Retina (tissue), 1 donor: ENCODE results near the gene EEPD1.
"Not testable (repeated sequence)": the region's sequence is repeated elsewhere in the genome, so short reads cannot be mapped to it uniquely, and the experiment has no call there.

Source experiments
- DNase-seq: peaks from one replicate; pipeline ENCODE4 v3.0.0-alpha.2; 2016

The EEPD1 gene

GRCh38 chr7:36304099-36304425 is 151.0 kb downstream of the EEPD1 start:
- DNase-seq = no peak

DNA sequence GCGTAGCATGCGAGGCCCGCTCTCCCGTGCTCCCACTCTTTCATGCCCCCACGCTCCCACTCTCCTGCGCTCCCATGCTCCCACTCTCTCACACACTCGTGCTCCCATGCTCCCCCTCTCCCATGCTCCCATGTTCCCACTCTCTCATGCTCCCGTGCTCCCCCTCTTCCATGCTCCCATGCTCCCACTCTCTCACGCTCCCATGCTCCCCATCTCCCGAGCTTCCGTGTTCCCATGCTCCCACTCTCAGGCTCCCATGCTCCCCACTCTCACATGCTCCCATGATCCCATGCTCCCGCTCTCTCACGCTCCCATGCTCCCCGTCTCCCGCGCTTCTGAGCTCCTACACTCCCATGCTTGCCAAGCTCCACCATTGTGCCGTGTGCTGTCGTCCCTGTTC is 152.2 kb downstream of the EEPD1 start:
- no peak for DNase-seq

DNA sequence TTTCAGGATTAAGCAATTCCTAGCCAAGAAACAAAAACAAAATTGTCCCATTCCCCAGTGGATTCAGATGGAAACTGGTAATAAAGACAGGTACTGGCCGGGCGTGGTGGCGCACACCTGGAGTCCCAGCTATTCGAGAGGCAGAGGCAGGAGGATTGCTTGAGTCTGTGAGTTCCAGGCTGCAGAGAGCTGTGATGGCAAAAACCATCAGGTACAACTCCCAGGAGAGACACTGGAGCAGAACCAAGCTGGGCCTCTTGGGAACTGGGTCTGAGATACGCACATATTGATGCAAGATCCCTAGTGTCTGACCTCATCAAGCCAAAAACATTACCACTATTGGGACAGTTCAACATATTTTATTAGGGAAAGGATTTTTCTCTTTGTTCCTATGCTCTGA is 152.6 kb downstream of the EEPD1 start:
- no peak for DNase-seq

GRCh38 chr7:36306222-36306621 is 153.2 kb downstream of the EEPD1 start:
- no peak for DNase-seq

DNA sequence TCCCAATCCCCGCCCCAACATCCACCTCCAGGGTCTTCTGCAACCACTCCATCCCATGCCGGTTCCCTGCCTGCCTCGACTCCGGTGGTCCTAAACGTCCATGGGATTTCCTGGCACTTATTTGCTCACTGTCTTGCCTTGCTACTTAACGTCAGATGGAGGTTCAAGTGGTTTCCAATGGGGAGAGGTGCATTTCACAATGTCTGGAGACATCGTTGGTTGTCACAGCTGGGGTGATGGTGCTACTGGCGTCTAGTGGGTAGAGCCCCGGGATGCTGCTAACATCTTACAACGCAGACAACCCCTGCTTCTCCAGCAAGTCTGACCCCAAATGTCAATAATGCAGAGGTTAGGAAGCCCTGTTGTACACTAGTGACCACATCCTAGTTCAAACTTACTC is 153.7 kb downstream of the EEPD1 start:
- DNase-seq = no peak

GRCh38 chr7:36308031-36308430 is 155.0 kb downstream of the EEPD1 start:
- DNase-seq = no peak

DNA sequence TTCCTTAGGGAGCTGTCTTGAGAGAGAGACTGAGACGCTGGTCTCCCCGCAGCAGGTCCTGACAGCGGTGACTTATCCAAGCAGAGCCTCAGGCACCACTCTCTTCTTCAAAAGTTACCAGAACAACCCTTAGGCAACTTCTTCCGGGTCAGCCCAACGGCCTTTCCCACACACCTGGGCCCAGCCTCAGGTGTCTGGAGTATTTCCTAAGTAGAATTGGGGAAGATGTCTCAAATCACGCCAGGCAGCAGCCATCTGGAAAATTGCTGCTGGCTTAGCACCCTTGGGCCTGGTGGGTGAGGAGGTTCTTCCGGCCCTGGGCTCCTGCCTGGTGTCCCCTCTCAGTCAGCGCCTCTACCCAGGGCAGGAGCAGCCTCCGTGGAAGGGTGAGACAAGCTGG is 156.2 kb downstream of the EEPD1 start:
- no peak for DNase-seq

- DNase-seq = no peak
These were observed 156.7 kb downstream of the EEPD1 start for GRCh38 chr7:36309716-36310115.

GRCh38 chr7:36310897-36311296 is 157.8 kb downstream of the EEPD1 start:
- DNase-seq = no peak

GRCh38 chr7:36311539-36311938 is 158.5 kb downstream of the EEPD1 start:
- no peak for DNase-seq

DNA sequence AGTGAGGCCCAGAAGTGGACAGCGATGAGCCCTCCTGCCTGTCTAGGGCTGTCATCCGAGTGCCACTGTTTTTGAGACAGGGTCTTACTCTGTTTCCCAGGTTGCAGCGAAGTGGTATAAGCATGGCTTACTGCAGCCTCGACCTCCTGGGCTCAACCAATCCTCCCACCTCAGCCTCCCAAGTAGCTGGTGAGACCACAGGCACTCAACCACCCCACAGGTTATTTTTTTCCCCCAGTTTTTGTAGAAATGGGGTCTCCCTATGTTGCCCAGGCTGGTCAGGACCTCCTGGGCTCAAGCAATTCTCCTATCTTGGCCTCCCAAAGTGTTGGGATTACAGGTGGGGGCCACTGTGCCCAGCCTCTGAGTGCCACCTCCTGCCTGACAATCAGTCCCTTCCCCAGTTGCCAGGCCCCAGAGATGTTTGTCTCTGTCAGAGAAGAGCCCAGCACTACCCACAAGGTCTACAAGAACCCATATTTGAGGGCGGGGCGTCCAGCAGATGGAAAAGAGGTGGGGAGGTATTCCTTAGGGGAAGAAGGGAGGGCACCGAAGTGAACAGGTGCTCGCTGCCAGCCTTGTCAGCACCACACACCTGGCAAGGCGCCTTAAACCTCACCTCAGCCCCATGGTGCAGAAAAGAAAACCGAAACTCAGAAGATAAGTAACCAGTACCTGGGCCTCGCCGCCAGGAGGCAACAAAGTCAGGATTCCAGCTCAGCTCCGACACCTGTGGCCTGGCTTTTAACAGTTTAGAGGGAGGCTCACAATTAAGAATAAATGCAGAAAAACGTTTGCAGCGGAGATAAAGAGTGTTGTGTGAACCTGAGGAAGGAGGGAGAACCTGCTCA is 159.2 kb downstream of the EEPD1 start:
- no peak for DNase-seq

DNA sequence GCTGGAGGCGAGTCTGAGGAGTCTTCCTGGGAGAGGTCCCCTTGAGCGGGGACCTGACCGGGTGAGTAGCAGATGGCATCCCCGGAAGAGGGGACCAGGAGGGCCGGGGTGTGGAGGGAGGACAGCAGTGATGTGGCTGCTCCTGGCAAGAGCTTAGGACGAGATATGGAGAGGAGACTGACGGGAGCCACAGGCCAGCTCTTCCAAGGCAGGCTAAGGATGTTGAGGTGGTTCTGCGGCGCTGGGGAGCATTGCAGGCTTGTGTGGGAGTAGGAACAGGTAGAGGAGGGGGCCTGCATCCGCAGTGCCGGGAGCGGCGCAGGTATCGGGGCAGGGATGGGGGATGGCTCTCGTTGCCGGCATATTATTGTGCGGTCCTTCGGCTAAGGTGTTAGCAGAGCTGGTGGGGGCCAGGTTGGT is 159.9 kb downstream of the EEPD1 start:
- no peak for DNase-seq

DNA sequence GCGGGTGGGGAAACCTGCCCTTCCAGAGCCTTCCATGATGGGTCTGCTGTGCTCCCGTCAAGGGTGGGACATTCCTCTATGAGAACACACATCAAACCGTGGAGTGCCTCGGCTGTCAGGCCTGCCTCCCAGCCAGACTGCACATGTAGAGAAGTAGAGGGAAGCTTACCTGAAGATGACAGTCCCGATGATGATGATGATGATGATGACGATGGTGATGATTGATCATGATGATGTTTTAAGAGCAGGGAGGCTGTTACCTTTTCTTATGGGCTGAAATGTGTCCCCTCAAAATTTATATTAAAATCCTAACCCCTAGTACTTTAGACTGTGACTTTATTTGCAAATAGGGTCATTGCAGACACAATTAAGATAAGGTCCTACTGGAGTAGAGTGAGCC is 160.6 kb downstream of the EEPD1 start:
- DNase-seq = no peak

GRCh38 chr7:36314491-36314890 is 161.4 kb downstream of the EEPD1 start:
- DNase-seq = no peak

DNA sequence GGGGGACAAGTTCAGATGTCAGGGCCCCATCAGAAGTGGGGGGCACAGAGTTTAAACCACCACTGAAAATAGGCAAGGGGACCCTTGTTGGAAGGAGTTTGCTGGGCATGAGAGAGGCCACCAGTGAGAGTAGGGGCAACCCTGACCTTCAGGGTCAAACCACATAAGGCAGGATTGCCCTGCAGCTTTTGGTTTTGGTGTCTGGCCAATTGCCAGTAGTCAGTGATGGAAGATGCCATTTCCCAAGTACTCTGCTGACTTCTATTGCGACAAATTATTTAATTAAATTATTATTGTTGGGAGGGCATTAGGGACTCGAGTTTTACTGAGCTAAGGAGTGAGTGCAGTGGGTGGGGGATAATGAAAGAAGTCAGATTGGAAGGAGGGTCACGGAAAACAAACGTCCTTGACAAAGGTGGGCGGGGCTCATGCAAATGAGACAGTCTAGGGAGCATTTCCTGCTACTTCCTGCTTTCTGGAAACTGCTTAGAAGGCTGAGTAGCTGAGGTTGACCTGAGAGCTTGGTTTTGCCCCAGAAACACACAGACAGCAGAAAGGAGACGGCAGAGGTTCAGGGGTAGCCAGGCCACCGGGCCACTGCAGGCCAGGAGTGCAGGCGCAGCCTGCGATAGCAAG is 162.4 kb downstream of the EEPD1 start:
- no peak for DNase-seq

DNA sequence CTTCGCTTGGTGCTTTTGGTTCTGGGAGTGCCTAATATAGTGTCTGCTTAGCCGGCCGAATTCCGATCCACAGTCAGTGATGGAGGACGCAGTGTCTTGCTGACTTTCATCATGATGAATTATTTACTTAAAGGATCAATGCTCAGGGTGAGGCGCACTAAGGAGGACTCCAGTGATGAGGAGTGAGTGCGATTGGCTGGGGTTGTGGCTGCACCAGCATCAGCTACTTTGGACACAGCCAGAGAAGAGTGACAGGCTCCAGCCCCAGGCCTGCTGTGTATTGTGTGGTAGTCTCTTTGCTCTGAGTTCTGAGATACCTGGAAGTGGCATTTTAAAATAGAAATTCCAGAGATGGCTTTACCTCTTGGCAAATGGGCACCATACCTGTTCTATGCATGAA is 163.3 kb downstream of the EEPD1 start:
- DNase-seq = no peak

DNA sequence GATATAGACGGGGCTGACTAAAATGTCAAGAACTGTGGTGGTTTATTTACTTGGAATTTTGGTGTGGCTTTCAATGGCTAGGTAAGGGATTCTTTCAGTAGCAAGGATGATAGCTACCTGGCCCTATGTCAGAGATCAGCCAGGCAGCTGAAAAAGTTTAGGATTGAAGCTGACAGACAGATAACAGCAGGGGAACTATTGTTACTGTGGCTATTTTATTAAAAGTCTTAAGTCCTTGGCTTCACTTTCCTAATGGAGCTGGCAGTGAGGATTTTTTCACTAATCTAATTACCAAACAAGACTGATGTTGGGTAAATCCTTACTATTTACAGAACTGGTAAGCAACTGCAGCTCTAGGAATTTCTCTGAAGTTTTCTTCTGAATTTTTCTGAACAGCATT is 164.2 kb downstream of the EEPD1 start:
- DNase-seq = no peak

DNA sequence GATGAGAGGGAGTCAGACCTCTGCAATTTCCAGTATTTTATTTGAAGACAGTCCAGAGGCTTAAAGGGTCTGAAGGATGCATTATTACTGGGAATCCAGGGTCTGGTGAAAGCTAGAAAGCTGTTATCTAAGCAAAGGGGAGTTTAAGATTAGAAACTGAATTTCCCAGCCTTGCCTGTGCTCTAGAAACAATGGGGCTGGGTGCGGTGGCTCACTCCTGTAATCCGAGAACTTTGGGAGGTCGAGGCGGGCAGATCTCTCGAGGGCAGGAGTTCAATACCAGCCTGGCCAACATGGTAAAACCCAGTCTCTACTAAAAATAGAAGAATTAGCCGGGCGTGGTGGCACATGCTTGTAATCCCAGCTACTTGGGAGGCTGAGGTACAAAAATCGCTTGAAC is 165.1 kb downstream of the EEPD1 start:
- no peak for DNase-seq

DNA sequence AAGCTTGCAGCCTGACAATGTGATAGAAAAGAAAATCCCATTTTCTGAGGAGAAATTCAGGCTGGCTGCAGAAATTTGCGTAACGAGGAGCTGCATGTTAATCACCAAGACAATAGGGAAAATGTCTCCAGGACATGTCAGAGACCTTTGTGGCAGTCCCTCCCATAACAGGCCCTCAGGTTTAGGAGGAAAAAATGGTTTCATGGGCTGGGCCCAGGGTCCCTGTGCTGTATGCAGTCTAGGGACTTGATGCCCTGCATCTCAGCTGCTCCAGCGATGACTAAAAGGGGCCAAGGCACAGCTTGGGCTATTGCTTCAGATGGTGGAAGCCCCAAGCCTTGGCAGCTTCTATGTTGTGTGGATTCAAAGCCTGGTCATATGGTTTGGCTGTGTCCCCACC is 168.2 kb downstream of the EEPD1 start:
- not testable (repeated sequence) for DNase-seq

DNA sequence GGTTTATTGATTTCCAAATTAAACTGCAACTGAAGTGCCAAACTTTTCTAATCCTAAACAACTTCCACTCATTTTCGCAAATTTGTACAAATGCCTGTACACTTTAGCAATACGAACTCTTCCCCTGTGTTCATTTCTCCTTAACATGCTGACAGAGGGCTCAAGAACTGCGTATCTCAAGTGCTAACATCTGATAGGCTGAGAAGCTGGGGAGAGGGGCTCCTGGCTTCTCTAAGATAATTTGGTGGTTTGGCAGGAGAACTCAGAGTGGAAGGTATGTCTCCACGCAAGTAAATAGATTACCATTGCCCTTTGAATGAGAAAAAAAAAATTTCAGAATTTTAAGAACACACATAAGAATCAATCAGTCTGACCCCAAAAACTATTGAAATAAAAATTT is 183.3 kb downstream of the EEPD1 start:
- no peak for DNase-seq

DNA sequence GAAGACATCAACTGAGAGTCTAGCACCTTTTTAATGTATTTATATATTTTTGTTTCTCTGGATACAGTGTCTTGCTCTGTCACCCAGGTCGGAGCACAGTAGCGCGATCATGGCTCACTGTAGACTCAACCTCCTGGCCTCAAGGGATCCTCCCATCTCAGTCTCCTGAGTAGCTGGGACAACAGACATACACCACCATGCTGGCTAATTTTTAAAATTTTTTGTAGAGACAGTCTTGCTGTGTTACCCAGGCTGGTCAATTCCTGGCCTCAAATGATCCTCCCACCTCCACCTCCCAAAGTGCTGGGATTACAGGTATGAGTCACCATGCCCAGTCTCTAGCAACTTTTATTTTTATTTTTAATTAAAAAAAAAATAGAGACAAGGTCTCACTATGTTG is 185.2 kb downstream of the EEPD1 start:
- no peak for DNase-seq

- DNase-seq = no peak
These were observed 190.5 kb downstream of the EEPD1 start for GRCh38 chr7:36343548-36343947.

DNA sequence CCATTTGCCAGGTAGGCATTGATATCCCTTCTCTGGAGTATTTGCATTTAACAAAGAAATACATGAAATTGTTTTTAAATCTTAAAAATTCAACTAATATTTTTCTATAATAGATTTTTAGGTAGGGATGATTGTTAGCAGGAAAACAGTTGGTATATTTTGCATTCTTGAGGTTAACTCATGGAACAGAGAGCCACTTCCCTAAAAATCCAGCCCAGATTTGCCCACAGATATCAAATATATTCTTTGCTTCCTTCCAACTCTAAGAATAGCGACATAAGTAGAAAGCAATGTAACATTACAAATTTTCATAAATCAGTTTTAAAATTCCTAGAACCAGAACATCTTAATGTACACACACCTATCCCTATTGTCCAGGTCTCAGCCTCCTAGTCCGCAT is 191.6 kb downstream of the EEPD1 start:
- no peak for DNase-seq

GRCh38 chr7:36346260-36346831 is 193.3 kb downstream of the EEPD1 start:
- no peak for DNase-seq

GRCh38 chr7:36348256-36348655 is 195.2 kb downstream of the EEPD1 start:
- DNase-seq = no peak
